ENCODE measurements around the gene TNFSF15. TPM values are rescaled to one million over a fixed set of nuclear protein-coding genes. Genes with fewer than 3 reads are reported as not detected.

The TNFSF15 gene
- total RNA-seq, 1 experiment from 2014 or later = not detected

- H3K27me3 ChIP-seq (ENCODE audit: insufficient read depth, low read length) = no peaks in the 10 kb centered on the region
- no peak overlapping the region for H3K4me2 ChIP-seq (ENCODE audit: insufficient read depth, insufficient read length, low read length)
- H3K27me3 Mint-ChIP-seq (ENCODE audit: low read depth) = peaks cover 43% of the 10 kb centered on the region
- no peaks in the 10 kb centered on the region for H3K4me1 ChIP-seq (ENCODE audit: insufficient read depth, low read length)
- no peaks in the 10 kb centered on the region for H3K79me2 ChIP-seq (ENCODE audit: insufficient read depth, low read length)
- H2BK120ac ChIP-seq (ENCODE audit: low read depth, low read length, poor library complexity, severe bottlenecking) = no peak overlapping the region
- H2BK15ac ChIP-seq (ENCODE audit: low read depth, low read length) = no peak overlapping the region
- WGBS (ENCODE audit: extremely low coverage, insufficient read length, low lambda C conversion rate) = no CpG with 5 or more reads among the region's 6 CpGs
- no peaks in the 10 kb centered on the region for H3K4me1 Mint-ChIP-seq
- no peak overlapping the region for H3K23ac ChIP-seq (ENCODE audit: insufficient read length, low read depth, low read length)
- no peaks in the 10 kb centered on the region for H3K79me1 ChIP-seq (ENCODE audit: insufficient read depth, low read depth, low read length, poor library complexity, severe bottlenecking)
- H2BK20ac ChIP-seq (ENCODE audit: low read depth, low read length, poor library complexity, severe bottlenecking) = no peak overlapping the region
- no peak overlapping the region for H3K27ac ChIP-seq (ENCODE audit: insufficient read length, low read depth, low read length)
- H3K56ac ChIP-seq (ENCODE audit: insufficient read length, low read depth, low read length) = no peak overlapping the region
- H3K9ac ChIP-seq (ENCODE audit: extremely low read depth, insufficient read length, low read length) = no peak overlapping the region
- H3K4me3 Mint-ChIP-seq = no peak overlapping the region
- H4K91ac ChIP-seq (ENCODE audit: insufficient read length, low read depth, low read length) = no peak overlapping the region
- H3K9me3 Mint-ChIP-seq = no peaks in the 10 kb centered on the region; a peak in 1 of 5 replicates
- H3K27ac Mint-ChIP-seq = no peak overlapping the region
- H3K23me2 ChIP-seq (ENCODE audit: insufficient read length, low read depth, low read length, poor library complexity, severe bottlenecking) = no peaks in the 10 kb centered on the region
- no peaks in the 10 kb centered on the region for H3K9me3 ChIP-seq (ENCODE audit: control insufficient read depth, low read depth, low read length)
- no peak overlapping the region for H2AFZ ChIP-seq (ENCODE audit: low read length)
- no peak overlapping the region for H4K8ac ChIP-seq (replicated peaks; ENCODE audit: insufficient read length, low read depth, low read length)
- H3K14ac ChIP-seq (ENCODE audit: insufficient read depth, low read length) = no peak overlapping the region
- H4K5ac ChIP-seq (ENCODE audit: insufficient read length, low read depth, low read length) = no peak overlapping the region
- H3K18ac ChIP-seq (ENCODE audit: insufficient read length, low read depth, low read length) = no peak overlapping the region
- no peaks in the 10 kb centered on the region for H4K20me1 ChIP-seq (ENCODE audit: control insufficient read depth, insufficient read depth, insufficient read length)
- H3T11ph ChIP-seq (ENCODE audit: low read length) = no peak overlapping the region
- no peak overlapping the region for H2BK12ac ChIP-seq (ENCODE audit: insufficient read length, low read depth, low read length)
- no peak for TF ChIP-seq CTCF (conservative IDR thresholded peaks at IDR 0.05)
- DNase-seq = no peak
- no peak overlapping the region for H2BK5ac ChIP-seq (ENCODE audit: insufficient read length, low read length)
- H2AK5ac ChIP-seq (ENCODE audit: insufficient read length, low read length) = no peak overlapping the region
- H3K4ac ChIP-seq (ENCODE audit: low read depth, low read length) = no peak overlapping the region
- no peaks in the 10 kb centered on the region for H3K36me3 Mint-ChIP-seq (ENCODE audit: insufficient read depth in 1 of 3, low read depth in 3 of 3)
Observed at GRCh38 chr9:114776683-114777399, 29.0 kb downstream of the TNFSF15 start.
